Measurements from ENCODE around the gene SOWAHC. TPM values are rescaled to one million over a fixed set of nuclear protein-coding genes. Genes with fewer than 3 reads are reported as not detected.

SOWAHC gene
- total RNA-seq, 2 experiments from 2014 or later = 0.97 to 1.0 TPM

- no peaks in the 10 kb centered on the region for H3K4me1 Mint-ChIP-seq (ENCODE audit: low read depth)
- H3K36me3 Mint-ChIP-seq = no peaks in the 10 kb centered on the region
- intact Hi-C loops (cut with micrococcal nuclease) = no loop called here
- peaks cover 14% of the 10 kb centered on the region for H3K27me3 Mint-ChIP-seq
- POLR2A ChIA-PET = no interaction called here
- H3K9me3 Mint-ChIP-seq = no peaks in the 10 kb centered on the region
- CTCF ChIA-PET = interaction anchor here (1.3 kb wide), 1 partner anchor 114 kb away, joined by 5 read pairs; no protein-coding TSS in a partner anchor
- no peak overlapping the region for H3K4me3 Mint-ChIP-seq
- no peak overlapping the region for H3K27ac Mint-ChIP-seq
- no peak for DNase-seq
These were observed 46.1 kb downstream of the SOWAHC start for GRCh38 chr2:109660046-109660860.

DNA sequence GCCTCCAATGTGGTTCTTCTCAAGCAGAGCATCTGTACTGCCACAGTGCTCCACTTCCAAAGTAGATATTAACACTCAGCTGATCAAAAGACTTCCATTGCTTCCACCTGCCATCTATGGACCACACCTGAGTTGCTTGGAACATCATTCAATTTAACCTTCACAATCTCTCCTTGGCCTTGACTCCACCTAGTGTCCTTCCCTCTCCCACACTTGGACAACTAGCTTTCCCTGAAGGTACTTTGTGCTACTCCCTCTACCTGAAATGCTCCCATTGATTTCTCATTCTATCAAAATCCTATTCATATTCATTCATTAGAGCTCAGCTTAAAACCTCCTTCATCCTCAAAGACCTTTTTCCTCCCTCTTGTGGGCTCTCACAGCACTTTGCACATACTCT lies 48.7 kb downstream of the SOWAHC start:
- ChIA-PET CTCF (interaction anchor here (1.0 to 2.5 kb wide), 2 partner anchors 116 to 118 kb away, joined by 5 to 18 read pairs; no protein-coding TSS in a partner anchor), POLR2A (no interaction called here)
- H3K4me1 Mint-ChIP-seq (ENCODE audit: low read depth) = no peaks in the 10 kb centered on the region
- H3K36me3 Mint-ChIP-seq = no peaks in the 10 kb centered on the region
- no peak overlapping the region for H3K4me3 Mint-ChIP-seq
- peaks cover 14% of the 10 kb centered on the region for H3K27me3 Mint-ChIP-seq
- intact Hi-C loops (cut with micrococcal nuclease) = loop anchor here (1.0 kb wide), 1 partner anchor 117 kb away; no protein-coding TSS in a partner anchor
- H3K27ac Mint-ChIP-seq = no peak overlapping the region
- no peaks in the 10 kb centered on the region for H3K9me3 Mint-ChIP-seq
- DNase-seq = no peak

- no peak overlapping the region for H3K4me3 Mint-ChIP-seq
- no peak for DNase-seq
- no peaks in the 10 kb centered on the region for H3K9me3 Mint-ChIP-seq
- no peaks in the 10 kb centered on the region for H3K36me3 Mint-ChIP-seq
- ChIA-PET CTCF (interaction anchor here (2.5 kb wide), 1 partner anchor 117 kb away, joined by 18 read pairs; no protein-coding TSS in a partner anchor), POLR2A (no interaction called here)
- intact Hi-C loops (cut with micrococcal nuclease) = loop anchor here (1.0 kb wide), 1 partner anchor 117 kb away; no protein-coding TSS in a partner anchor
- no peak overlapping the region for H3K27ac Mint-ChIP-seq
- peaks cover 14% of the 10 kb centered on the region for H3K27me3 Mint-ChIP-seq
- H3K4me1 Mint-ChIP-seq (ENCODE audit: low read depth) = no peaks in the 10 kb centered on the region
These were observed 49.6 kb downstream of the SOWAHC start for GRCh38 chr2:109663721-109664120.

DNA sequence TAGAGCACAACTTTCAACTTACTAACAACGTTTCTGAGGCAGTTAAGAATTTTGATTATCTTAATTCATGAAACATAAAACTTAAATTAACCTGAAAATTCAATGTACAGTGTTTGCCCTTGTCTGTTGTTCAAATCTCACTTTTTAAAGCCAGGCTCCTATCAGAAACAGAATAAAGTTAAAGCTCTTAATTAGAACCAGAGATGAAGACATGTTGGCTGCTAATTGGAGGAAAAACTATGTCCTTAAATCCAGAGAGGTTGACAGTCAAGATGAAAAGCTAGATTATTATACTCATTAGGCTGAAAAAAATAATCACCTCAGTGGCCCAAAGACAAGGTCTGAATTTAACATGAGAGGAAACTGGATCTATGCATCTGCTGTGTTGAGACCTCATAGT lies 52.3 kb downstream of the SOWAHC start:
- H3K9me3 Mint-ChIP-seq = no peaks in the 10 kb centered on the region
- POLR2A ChIA-PET = no interaction called here

More for the DNA sequence above, 52.3 kb downstream of the SOWAHC start:
- Mint-ChIP-seq H3K27ac (no peak overlapping the region), H3K4me1 (ENCODE audit: low read depth) (no peaks in the 10 kb centered on the region), H3K4me3 (no peak overlapping the region), H3K27me3 (peaks cover 14% of the 10 kb centered on the region), H3K36me3 (no peaks in the 10 kb centered on the region)
- intact Hi-C loops (cut with micrococcal nuclease) = no loop called here
- DNase-seq = no peak
- CTCF ChIA-PET = no interaction called here

Other genes with a start within 250 kb of the SOWAHC start
- 1 to 10 TPM; 8.4 to 9.8 TPM for gene SEPTIN10, start 398 bp upstream of the SOWAHC start, total RNA-seq
- gene RGPD5, start 179.9 kb downstream of the SOWAHC start, total RNA-seq = 10 to 100 TPM; 35.1 to 38.6 TPM